Sciatic nerve (tissue), 2 donors: ENCODE results near the gene GABPB1. TPM values are rescaled to one million over a fixed set of nuclear protein-coding genes. Genes with fewer than 3 reads are reported as not detected.
"Not testable (repeated sequence)": the region's sequence is repeated elsewhere in the genome, so short reads cannot be mapped to it uniquely, and the experiment has no call there.

Source experiments
- ATAC-seq: fragments of 200-7000 bp; cut with Tn5 transposase; one replicate; pipeline ENCODE4 v1.9.1; 2020; ENCODE audit warnings: mild to moderate bottlenecking, moderate library complexity
- DNase-seq: peaks from one replicate; pipeline ENCODE4 v3.0.0-alpha.2; 2020; ENCODE audit warnings: low spot score
- intact Hi-C: fragments of 100-400 bp; cut with DNase I; formaldehyde crosslinking; loops from one replicate; pipeline ENCODE4 v1.14.2; 2022
- total RNA-seq: library from RNA; stranded (reverse); fragmentation: NEBNext Ultra II Directional; extraction: Animal tissue kit (Norgen Biotek cat#: 25700); gene quantifications from one replicate; pipeline ENCODE4 v1.2.1, GENCODE V29; 2021
- donor health status: DM: no; HTN: no; CAD: no.
- donor health status: DM: no; HTN: no; CAD: no.

The GABPB1 gene
- 17.1 TPM for total RNA-seq

GRCh38 chr15:50354838-50355618, at the start of gene GABPB1:
Gene GABPB1 (minus strand): TSS chr15:50355198. CDS start chr15:50309798, 45,400 bp downstream.
- ATAC-seq (peak; percentile 91), DNase-seq (peak; percentile 89)
- intact Hi-C loops: no loop called here

- ATAC-seq, intact Hi-C loops, DNase-seq: not testable (repeated sequence)
These were observed 36.6 kb upstream of the GABPB1 start for GRCh38 chr15:50391561-50391960.

GRCh38 chr15:50390554-50391264, 35.7 kb upstream of the GABPB1 start:
- ATAC-seq: peak; percentile 59
- intact Hi-C loops: no loop called here

GRCh38 chr15:50382408-50382807, 27.4 kb upstream of the GABPB1 start:
- intact Hi-C loops, ATAC-seq, DNase-seq: not testable (repeated sequence)

More at GRCh38 chr15:50390554-50391264, 35.7 kb upstream of the GABPB1 start:
- no peak for DNase-seq

GRCh38 chr15:50381438-50381837, 26.4 kb upstream of the GABPB1 start:
- intact Hi-C loops: no loop called here
- DNase-seq (no peak), ATAC-seq (no peak)

- no peak for ATAC-seq
- intact Hi-C loops: no loop called here
- DNase-seq: no peak
These were observed 25.1 kb upstream of the GABPB1 start for GRCh38 chr15:50380089-50380488.

- intact Hi-C loops, DNase-seq, ATAC-seq: not testable (repeated sequence)
These were observed 24.4 kb upstream of the GABPB1 start for GRCh38 chr15:50379413-50379812.

GRCh38 chr15:50378776-50379175, 23.8 kb upstream of the GABPB1 start:
- intact Hi-C loops: no loop called here
- no peak for ATAC-seq
- DNase-seq: no peak

GRCh38 chr15:50377867-50378751, 23.1 kb upstream of the GABPB1 start:
- ATAC-seq: no peak
- DNase-seq: no peak
- intact Hi-C loops: no loop called here

- intact Hi-C loops, DNase-seq, ATAC-seq: not testable (repeated sequence)
These were observed 14.6 kb upstream of the GABPB1 start for GRCh38 chr15:50369564-50369963.

GRCh38 chr15:50365971-50366370, 11.0 kb upstream of the GABPB1 start:
- DNase-seq (no peak), ATAC-seq (no peak)
- intact Hi-C loops: no loop called here

- no peak for DNase-seq
- no peak for ATAC-seq
- intact Hi-C loops: no loop called here
These were observed 10.6 kb upstream of the GABPB1 start for GRCh38 chr15:50365570-50365969.

GRCh38 chr15:50363612-50364011, 8.6 kb upstream of the GABPB1 start:
- DNase-seq: no peak
- no peak for ATAC-seq
- intact Hi-C loops: no loop called here

- intact Hi-C loops: no loop called here
- ATAC-seq (no peak), DNase-seq (no peak)
These were observed 6.8 kb upstream of the GABPB1 start for GRCh38 chr15:50361756-50362155.

GRCh38 chr15:50358845-50359244, 3.8 kb upstream of the GABPB1 start:
- ATAC-seq: no peak
- intact Hi-C loops: no loop called here
- no peak for DNase-seq

GRCh38 chr15:50355980-50356379, 982 bp upstream of the GABPB1 start:
- intact Hi-C loops: no loop called here
- ATAC-seq (no peak), DNase-seq (no peak)

- intact Hi-C loops: no loop called here
- no peak for ATAC-seq
- DNase-seq: no peak
These were observed 564 bp upstream of the GABPB1 start for GRCh38 chr15:50355619-50355905.

GRCh38 chr15:50353975-50354837, 792 bp downstream of the GABPB1 start:
- ATAC-seq (peak; percentile 68), DNase-seq (peak; percentile 68)
- intact Hi-C loops: no loop called here
